Panc1 (cell line): ENCODE data around the gene BFAR.

ENCODE experiments used
- POLR2AphosphoS5 ChIP-seq: IDR thresholded peaks from 2 replicates; pipeline ENCODE4 v1.6.1; 2012; ENCODE audit warnings: mild to moderate bottlenecking, low read depth, low read length, moderate library complexity
- TCF7L2 ChIP-seq: IDR thresholded peaks from 2 replicates; pipeline ENCODE4 v1.6.1; 2011; ENCODE audit warnings: mild to moderate bottlenecking, low read depth, low read length, inconsistent platforms
- TF ChIP-seq, protein P1 (sequence below): fragments of 450-650 bp; IDR thresholded peaks from 2 replicates; pipeline ENCODE4 v1.5.1; 2017; ENCODE audit warnings: mild to moderate bottlenecking

- TF ChIP-seq, protein P1, sequence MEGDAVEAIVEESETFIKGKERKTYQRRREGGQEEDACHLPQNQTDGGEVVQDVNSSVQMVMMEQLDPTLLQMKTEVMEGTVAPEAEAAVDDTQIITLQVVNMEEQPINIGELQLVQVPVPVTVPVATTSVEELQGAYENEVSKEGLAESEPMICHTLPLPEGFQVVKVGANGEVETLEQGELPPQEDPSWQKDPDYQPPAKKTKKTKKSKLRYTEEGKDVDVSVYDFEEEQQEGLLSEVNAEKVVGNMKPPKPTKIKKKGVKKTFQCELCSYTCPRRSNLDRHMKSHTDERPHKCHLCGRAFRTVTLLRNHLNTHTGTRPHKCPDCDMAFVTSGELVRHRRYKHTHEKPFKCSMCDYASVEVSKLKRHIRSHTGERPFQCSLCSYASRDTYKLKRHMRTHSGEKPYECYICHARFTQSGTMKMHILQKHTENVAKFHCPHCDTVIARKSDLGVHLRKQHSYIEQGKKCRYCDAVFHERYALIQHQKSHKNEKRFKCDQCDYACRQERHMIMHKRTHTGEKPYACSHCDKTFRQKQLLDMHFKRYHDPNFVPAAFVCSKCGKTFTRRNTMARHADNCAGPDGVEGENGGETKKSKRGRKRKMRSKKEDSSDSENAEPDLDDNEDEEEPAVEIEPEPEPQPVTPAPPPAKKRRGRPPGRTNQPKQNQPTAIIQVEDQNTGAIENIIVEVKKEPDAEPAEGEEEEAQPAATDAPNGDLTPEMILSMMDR, result no peak
- no peak for TF ChIP-seq POLR2AphosphoS5
- no peak for TF ChIP-seq TCF7L2
Observed at GRCh38 chr16:14600164-14600563, 32.6 kb upstream of the BFAR start.
